HT1080 (cell line): ENCODE data around the gene FERMT3. TPM values are rescaled to one million over a fixed set of nuclear protein-coding genes. Genes with fewer than 3 reads are reported as not detected.

ENCODE experiments used
- DNase-seq: peaks from one replicate; pipeline ENCODE4 v3.0.0-alpha.2; 2015; ENCODE audit warnings: low read depth
- total RNA-seq: library from RNA; depleted of rRNA; stranded (reverse); fragments of >200 nt; shearing (Covaris generic); gene quantifications from 2 replicates; pipeline ENCODE4 v1.2.3, GENCODE V29; 2014

The FERMT3 gene
- total RNA-seq, 1 experiment from 2014 or later, result 2.0 TPM

- no peak for DNase-seq
Measured at GRCh38 chr11:64219354-64219684, 12.8 kb downstream of the FERMT3 start.

GRCh38 chr11:64219755-64220154, 13.2 kb downstream of the FERMT3 start:
- no peak for DNase-seq

GRCh38 chr11:64220271-64220670, 13.8 kb downstream of the FERMT3 start:
- DNase-seq, result no peak

- no peak for DNase-seq
Measured at GRCh38 chr11:64220798-64221197, 14.3 kb downstream of the FERMT3 start.

GRCh38 chr11:64222651-64223000, 16.1 kb downstream of the FERMT3 start:
- DNase-seq, result no peak

GRCh38 chr11:64223001-64223651, 16.6 kb downstream of the FERMT3 start:
- DNase-seq, result no peak

- no peak for DNase-seq
Measured at GRCh38 chr11:64224151-64224890, 17.8 kb downstream of the FERMT3 start.

- no peak for DNase-seq
Measured at GRCh38 chr11:64224891-64225607, 18.5 kb downstream of the FERMT3 start.

GRCh38 chr11:64225608-64226506, 19.3 kb downstream of the FERMT3 start, which contains the start of the genes NUDT22 and TRPT1:
Gene NUDT22, plus strand, starts transcription at chr11:64226274. Its CDS starts 379 bp downstream, at chr11:64226653.
Gene TRPT1, minus strand, starts transcription at chr11:64226186. Its CDS starts 326 bp downstream, at chr11:64225860.
- DNase-seq, result peak; percentile 83

- peak; percentile 60 for DNase-seq
Measured at GRCh38 chr11:64226507-64227051, 20.1 kb downstream of the FERMT3 start.

GRCh38 chr11:64227405-64227956, 21.0 kb downstream of the FERMT3 start:
- DNase-seq, result no peak

GRCh38 chr11:64229090-64229743, 22.7 kb downstream of the FERMT3 start:
- DNase-seq, result no peak

GRCh38 chr11:64229744-64230170, 23.2 kb downstream of the FERMT3 start:
- DNase-seq, result no peak

GRCh38 chr11:64230171-64230984, 23.9 kb downstream of the FERMT3 start, which contains the start of gene DNAJC4:
Gene DNAJC4, plus strand, starts transcription at chr11:64230548. Its CDS starts 307 bp downstream, at chr11:64230855.
- peak; percentile 90 for DNase-seq

GRCh38 chr11:64230985-64231365, 24.5 kb downstream of the FERMT3 start:
- no peak for DNase-seq

- DNase-seq, result no peak
Measured at GRCh38 chr11:64231546-64231945, 25.0 kb downstream of the FERMT3 start.

GRCh38 chr11:64232182-64232966, 25.9 kb downstream of the FERMT3 start:
- no peak for DNase-seq

GRCh38 chr11:64232967-64233315, 26.4 kb downstream of the FERMT3 start:
- no peak for DNase-seq
